ENCODE results near the gene CANT1. TPM values are rescaled to one million over a fixed set of nuclear protein-coding genes. Genes with fewer than 3 reads are reported as not detected.

The CANT1 gene
- total and polyA plus RNA-seq, 2 of the 13 experiments (the other 11 are each of a cell fraction or from before 2014, with no cell fraction given), result 34.1 to 42.1 TPM

DNA sequence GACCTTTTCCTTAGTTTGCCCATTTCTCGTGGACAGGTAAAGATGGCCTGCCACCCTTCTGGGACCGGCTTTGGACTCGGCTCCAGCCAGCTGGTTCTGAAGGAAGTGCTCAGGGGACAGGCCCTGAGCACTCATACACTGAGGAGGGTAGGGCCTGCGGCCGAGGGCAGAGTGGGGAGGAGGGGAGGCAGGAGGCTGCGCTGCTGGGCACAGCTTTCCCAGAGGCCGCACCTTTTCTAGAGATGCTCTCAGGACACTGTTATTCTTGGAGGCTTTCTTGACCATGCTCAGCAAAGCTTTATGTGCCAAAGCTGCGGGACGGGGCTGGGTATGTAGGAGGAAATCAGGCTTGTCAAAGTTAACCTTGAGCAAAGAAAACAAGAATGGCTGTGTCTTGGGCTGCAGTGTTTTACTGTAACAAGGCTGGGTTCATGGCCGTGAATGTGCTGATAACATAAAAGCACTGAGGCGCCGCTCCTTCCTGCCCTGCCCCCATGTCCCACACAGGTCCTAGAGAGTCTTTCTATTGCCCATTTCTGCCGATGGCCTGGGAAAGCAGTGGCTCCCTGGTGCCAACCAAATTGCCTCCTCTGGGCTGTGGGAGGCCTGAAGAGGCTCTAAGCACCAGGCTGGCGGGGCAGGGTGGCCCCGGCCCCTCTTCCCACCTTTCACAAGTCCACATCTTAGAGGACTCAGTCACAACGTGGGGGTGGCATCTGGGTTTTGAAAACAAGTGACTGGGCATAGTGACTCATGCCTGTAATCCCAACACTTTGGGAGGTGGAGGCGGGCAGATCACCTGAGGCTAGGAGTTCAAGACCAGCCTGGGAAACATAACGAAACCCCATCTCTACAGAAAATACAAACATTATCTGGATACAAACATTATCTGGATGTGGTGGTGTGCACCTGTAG is 62.1 kb downstream of the CANT1 start (continued):
- TF ChIP-seq, protein P1, sequence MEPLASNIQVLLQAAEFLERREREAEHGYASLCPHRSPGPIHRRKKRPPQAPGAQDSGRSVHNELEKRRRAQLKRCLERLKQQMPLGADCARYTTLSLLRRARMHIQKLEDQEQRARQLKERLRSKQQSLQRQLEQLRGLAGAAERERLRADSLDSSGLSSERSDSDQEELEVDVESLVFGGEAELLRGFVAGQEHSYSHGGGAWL (CRISPR knock-in tag; IDR thresholded peaks at IDR 0.05), result 0 out of 2 replicates have a peak, but pooled peaks have one; percentile 2
- TF ChIP-seq, protein P2, sequence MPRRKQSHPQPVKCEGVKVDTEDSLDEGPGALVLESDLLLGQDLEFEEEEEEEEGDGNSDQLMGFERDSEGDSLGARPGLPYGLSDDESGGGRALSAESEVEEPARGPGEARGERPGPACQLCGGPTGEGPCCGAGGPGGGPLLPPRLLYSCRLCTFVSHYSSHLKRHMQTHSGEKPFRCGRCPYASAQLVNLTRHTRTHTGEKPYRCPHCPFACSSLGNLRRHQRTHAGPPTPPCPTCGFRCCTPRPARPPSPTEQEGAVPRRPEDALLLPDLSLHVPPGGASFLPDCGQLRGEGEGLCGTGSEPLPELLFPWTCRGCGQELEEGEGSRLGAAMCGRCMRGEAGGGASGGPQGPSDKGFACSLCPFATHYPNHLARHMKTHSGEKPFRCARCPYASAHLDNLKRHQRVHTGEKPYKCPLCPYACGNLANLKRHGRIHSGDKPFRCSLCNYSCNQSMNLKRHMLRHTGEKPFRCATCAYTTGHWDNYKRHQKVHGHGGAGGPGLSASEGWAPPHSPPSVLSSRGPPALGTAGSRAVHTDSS (CRISPR knock-in tag; conservative IDR thresholded peaks at IDR 0.05), result no peak
- no peak for TF ChIP-seq SMARCE1 (IDR thresholded peaks at IDR 0.05; ENCODE audit: borderline replicate concordance)
- TF ChIP-seq BCL6 (CRISPR knock-in tag; IDR thresholded peaks at IDR 0.05), result peak; percentile 91
- TF ChIP-seq RXRA (CRISPR knock-in tag; IDR thresholded peaks at IDR 0.05), result peak; percentile 90
- TF ChIP-seq RBM22 (optimal IDR thresholded peaks at IDR 0.05; ENCODE audit: low read length), result no peak
- TF ChIP-seq ZNF263 (CRISPR knock-in tag; IDR thresholded peaks at IDR 0.05), result peak; percentile 77
- TF ChIP-seq, protein P3, sequence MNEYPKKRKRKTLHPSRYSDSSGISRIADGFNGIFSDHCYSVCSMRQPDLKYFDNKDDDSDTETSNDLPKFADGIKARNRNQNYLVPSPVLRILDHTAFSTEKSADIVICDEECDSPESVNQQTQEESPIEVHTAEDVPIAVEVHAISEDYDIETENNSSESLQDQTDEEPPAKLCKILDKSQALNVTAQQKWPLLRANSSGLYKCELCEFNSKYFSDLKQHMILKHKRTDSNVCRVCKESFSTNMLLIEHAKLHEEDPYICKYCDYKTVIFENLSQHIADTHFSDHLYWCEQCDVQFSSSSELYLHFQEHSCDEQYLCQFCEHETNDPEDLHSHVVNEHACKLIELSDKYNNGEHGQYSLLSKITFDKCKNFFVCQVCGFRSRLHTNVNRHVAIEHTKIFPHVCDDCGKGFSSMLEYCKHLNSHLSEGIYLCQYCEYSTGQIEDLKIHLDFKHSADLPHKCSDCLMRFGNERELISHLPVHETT (CRISPR knock-in tag; conservative IDR thresholded peaks at IDR 0.05), result no peak
- TF ChIP-seq SALL1 (CRISPR knock-in tag; IDR thresholded peaks at IDR 0.05), result peak; percentile 64
- TF ChIP-seq FOXA1 (IDR thresholded peaks at IDR 0.05), result no peak
- TF ChIP-seq FOXA1 (CRISPR knock-in tag; IDR thresholded peaks at IDR 0.05), result peak; percentile 81
- TF ChIP-seq, protein P4, sequence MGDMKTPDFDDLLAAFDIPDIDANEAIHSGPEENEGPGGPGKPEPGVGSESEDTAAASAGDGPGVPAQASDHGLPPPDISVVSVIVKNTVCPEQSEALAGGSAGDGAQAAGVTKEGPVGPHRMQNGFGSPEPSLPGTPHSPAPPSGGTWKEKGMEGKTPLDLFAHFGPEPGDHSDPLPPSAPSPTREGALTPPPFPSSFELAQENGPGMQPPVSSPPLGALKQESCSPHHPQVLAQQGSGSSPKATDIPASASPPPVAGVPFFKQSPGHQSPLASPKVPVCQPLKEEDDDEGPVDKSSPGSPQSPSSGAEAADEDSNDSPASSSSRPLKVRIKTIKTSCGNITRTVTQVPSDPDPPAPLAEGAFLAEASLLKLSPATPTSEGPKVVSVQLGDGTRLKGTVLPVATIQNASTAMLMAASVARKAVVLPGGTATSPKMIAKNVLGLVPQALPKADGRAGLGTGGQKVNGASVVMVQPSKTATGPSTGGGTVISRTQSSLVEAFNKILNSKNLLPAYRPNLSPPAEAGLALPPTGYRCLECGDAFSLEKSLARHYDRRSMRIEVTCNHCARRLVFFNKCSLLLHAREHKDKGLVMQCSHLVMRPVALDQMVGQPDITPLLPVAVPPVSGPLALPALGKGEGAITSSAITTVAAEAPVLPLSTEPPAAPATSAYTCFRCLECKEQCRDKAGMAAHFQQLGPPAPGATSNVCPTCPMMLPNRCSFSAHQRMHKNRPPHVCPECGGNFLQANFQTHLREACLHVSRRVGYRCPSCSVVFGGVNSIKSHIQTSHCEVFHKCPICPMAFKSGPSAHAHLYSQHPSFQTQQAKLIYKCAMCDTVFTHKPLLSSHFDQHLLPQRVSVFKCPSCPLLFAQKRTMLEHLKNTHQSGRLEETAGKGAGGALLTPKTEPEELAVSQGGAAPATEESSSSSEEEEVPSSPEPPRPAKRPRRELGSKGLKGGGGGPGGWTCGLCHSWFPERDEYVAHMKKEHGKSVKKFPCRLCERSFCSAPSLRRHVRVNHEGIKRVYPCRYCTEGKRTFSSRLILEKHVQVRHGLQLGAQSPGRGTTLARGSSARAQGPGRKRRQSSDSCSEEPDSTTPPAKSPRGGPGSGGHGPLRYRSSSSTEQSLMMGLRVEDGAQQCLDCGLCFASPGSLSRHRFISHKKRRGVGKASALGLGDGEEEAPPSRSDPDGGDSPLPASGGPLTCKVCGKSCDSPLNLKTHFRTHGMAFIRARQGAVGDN (CRISPR knock-in tag; IDR thresholded peaks at IDR 0.05), result peak; percentile 50
- TF ChIP-seq SOX6 (IDR thresholded peaks at IDR 0.05), result no peak
- TF ChIP-seq SOX6 (CRISPR knock-in tag; IDR thresholded peaks at IDR 0.05), result peak; percentile 57
- TF ChIP-seq, protein P5, sequence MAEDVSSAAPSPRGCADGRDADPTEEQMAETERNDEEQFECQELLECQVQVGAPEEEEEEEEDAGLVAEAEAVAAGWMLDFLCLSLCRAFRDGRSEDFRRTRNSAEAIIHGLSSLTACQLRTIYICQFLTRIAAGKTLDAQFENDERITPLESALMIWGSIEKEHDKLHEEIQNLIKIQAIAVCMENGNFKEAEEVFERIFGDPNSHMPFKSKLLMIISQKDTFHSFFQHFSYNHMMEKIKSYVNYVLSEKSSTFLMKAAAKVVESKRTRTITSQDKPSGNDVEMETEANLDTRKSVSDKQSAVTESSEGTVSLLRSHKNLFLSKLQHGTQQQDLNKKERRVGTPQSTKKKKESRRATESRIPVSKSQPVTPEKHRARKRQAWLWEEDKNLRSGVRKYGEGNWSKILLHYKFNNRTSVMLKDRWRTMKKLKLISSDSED (CRISPR knock-in tag; IDR thresholded peaks at IDR 0.05), result no peak
- TF ChIP-seq HDAC2 (CRISPR knock-in tag; IDR thresholded peaks at IDR 0.05), result peak; percentile 56; the same call in 1 of the 2 replicates
- no peak for TF ChIP-seq ZNF569 (CRISPR knock-in tag; IDR thresholded peaks at IDR 0.05; ENCODE audit: borderline replicate concordance)
- 0 out of 2 replicates have a peak, but pooled peaks have one; percentile 30 for TF ChIP-seq NR2F2 (IDR thresholded peaks at IDR 0.05; ENCODE audit: borderline replicate concordance, low read depth)
- TF ChIP-seq SMAD9 (CRISPR knock-in tag; IDR thresholded peaks at IDR 0.05), result no peak
- no peak for TF ChIP-seq TARDBP (CRISPR knock-in tag; IDR thresholded peaks at IDR 0.05)
- TF ChIP-seq GABPA (IDR thresholded peaks at IDR 0.05; ENCODE audit: low read depth, low read length), result no peak
- TF ChIP-seq GABPA (CRISPR knock-in tag; IDR thresholded peaks at IDR 0.05; ENCODE audit: low read depth), result 0 out of 2 replicates have a peak, but pooled peaks have one; percentile 14
